ENCODE results near the gene LNPK.

Gene LNPK

GRCh38 chr2:176004934-176005333 is 2.9 kb upstream of the LNPK start:
- intact Hi-C loops (cut with DNase I; ENCODE audit: low total_unique reads) = loop anchor here (5.0 kb wide), 1 partner anchor 87 kb away; the partner anchor contains the start of gene HOXD13
- no peak overlapping the region for H3K27ac ChIP-seq
- no peak for TF ChIP-seq CTCF (IDR thresholded peaks at IDR 0.05)
- no peaks in the 10 kb centered on the region for H3K36me3 ChIP-seq
- H3K4me1 ChIP-seq = peaks cover 0 to 11% (median 6%) of the 10 kb centered on the region in 4 donors
- H3K9me3 ChIP-seq = no peaks in the 10 kb centered on the region
- H3K27me3 ChIP-seq = no peaks in the 10 kb centered on the region
- no peak overlapping the region for H3K4me3 ChIP-seq
- DNase-seq = no peak

DNA sequence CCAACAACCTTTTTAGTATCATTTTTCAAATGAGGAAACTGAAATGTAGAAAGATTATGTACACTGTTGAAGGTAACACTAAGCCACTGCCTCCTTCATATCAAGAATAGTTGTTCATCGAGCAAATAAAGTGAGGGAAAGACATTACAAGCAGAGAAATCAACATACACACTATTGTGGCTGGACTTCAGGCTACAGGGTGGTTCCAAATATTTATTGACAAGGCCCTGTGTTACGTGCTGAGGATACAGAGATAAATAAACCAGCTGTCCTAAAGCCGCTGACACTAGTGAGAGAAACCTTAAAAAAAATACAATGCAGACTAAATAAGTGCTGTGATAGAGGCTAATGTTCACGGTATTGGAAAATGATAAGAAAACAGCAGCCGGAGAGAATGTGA is 1.9 kb upstream of the LNPK start:
- Histone ChIP-seq H3K27ac (no peak overlapping the region), H3K27me3 (no peaks in the 10 kb centered on the region), H3K9me3 (no peaks in the 10 kb centered on the region), H3K36me3 (no peaks in the 10 kb centered on the region), H3K4me3 (no peak overlapping the region), H3K4me1 (peaks cover 0 to 15% (median 6%) of the 10 kb centered on the region in 4 donors)
- no peak for DNase-seq
- intact Hi-C loops (cut with DNase I; ENCODE audit: low total_unique reads) = loop anchor here (5.0 kb wide), 1 partner anchor 88 kb away; the partner anchor contains the start of gene HOXD13
- no peak for TF ChIP-seq CTCF (IDR thresholded peaks at IDR 0.05)

DNA sequence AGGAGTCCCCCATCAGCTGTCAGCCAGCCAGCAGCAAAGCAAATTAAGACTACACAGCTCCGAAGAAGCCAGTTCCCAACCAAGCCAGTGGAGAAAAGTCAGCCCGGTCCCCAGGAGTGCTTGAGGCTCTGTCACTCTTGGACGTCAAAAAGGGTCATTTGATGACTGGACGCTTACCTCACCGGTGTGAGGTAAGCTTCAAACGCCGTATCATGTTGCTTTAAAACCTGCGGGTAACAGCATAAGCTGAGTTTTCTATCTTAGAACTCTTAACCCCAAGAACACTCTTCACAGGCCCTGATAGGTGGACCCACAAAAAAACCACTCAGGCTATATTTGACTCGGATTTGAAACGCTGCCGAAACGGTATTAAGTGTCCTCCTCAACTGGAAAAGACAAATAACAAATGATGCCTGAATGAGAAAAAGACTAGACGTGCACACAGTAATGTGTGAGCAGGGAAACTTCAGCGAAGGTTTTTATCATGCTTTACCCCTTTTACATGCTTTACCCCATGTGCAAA is 682 bp upstream of the LNPK start:
- DNase-seq = peak in 1 of 2 donors; percentile 21
- peaks cover 0 to 20% (median 6%) of the 10 kb centered on the region in 4 donors for H3K4me1 ChIP-seq
- H3K36me3 ChIP-seq = no peaks in the 10 kb centered on the region
- H3K4me3 ChIP-seq = peak overlapping the region; percentile 82 to 84
- intact Hi-C loops (cut with DNase I; ENCODE audit: low total_unique reads) = loop anchor here (5.0 kb wide), 1 partner anchor 90 kb away; the partner anchor contains the start of gene HOXD13
- no peaks in the 10 kb centered on the region for H3K9me3 ChIP-seq
- H3K27me3 ChIP-seq = no peaks in the 10 kb centered on the region
- no peak for TF ChIP-seq CTCF (IDR thresholded peaks at IDR 0.05)
- H3K27ac ChIP-seq = peak overlapping the region; percentile 87 to 89

GRCh38 chr2:176001281-176001915 is 669 bp downstream of the LNPK start:
- H3K9me3 ChIP-seq = no peaks in the 10 kb centered on the region
- TF ChIP-seq CTCF (IDR thresholded peaks at IDR 0.05) = no peak
- DNase-seq = peak; percentile 44 to 67
- H3K27ac ChIP-seq = peak overlapping the region; percentile 87 to 89
- H3K4me1 ChIP-seq = peaks cover 0 to 27% (median 6%) of the 10 kb centered on the region in 4 donors
- no peaks in the 10 kb centered on the region for H3K27me3 ChIP-seq
- no peaks in the 10 kb centered on the region for H3K36me3 ChIP-seq
- H3K4me3 ChIP-seq = peak overlapping the region; percentile 82 to 84
- intact Hi-C loops (cut with DNase I; ENCODE audit: low total_unique reads) = loop anchor here (5.0 kb wide), 1 partner anchor 91 kb away; the partner anchor contains the start of gene HOXD13

DNA sequence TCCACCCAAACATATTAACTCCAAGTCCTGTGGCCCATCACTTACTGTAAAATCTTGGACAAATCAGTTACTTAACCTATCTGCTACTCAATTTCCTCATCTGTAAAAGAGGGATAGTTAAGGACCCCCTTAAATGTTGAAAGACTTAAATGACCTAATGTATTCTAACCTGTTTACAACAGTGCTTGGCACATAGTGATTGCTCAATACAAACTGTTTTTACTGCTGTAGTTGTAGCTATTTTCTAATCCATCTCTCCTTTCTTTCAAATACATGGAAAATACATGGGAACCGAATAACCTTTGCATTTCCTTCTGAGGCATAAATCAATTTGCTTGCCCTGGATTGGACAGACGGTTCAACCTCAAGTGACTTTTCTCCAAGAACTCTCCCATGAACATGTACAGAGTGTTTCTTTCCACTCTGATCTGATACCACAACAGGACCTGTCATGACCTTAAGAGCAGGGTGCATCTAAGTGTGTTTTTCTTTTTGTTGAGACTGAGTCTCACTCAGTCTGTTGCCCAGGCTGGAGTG is 2.7 kb downstream of the LNPK start:
- intact Hi-C loops (cut with DNase I; ENCODE audit: low total_unique reads) = no loop called here
- TF ChIP-seq CTCF (IDR thresholded peaks at IDR 0.05) = no peak
- no peaks in the 10 kb centered on the region for H3K9me3 ChIP-seq
- no peak overlapping the region for H3K4me3 ChIP-seq
- H3K27ac ChIP-seq = no peak overlapping the region
- no peak for DNase-seq
- H3K27me3 ChIP-seq = no peaks in the 10 kb centered on the region
- peaks cover 0 to 27% (median 6%) of the 10 kb centered on the region in 4 donors for H3K4me1 ChIP-seq
- no peaks in the 10 kb centered on the region for H3K36me3 ChIP-seq
